Dedifferentiated amniotic fluid mesenchymal stem cell (primary cell): ENCODE data around the gene TTC8.
"Not testable (repeated sequence)": the region's sequence is repeated elsewhere in the genome, so short reads cannot be mapped to it uniquely, and the experiment has no call there.

ENCODE experiments used
- DNase-seq: peaks from one replicate; pipeline ENCODE4 v3.0.0-alpha.2; 2016; ENCODE audit errors: extremely low spot score

The TTC8 gene

GRCh38 chr14:88824314-88825077 is at the start of gene TTC8:
TSS of gene TTC8 (plus strand) at chr14:88824651. CDS start at chr14:88824708, 57 bp downstream.
- peak; percentile 85 for DNase-seq

GRCh38 chr14:88775532-88775931 is 48.9 kb upstream of the TTC8 start:
- no peak for DNase-seq

- no peak for DNase-seq
Measured at GRCh38 chr14:88785911-88786310, 38.5 kb upstream of the TTC8 start.

- no peak for DNase-seq
Measured at GRCh38 chr14:88786715-88787114, 37.7 kb upstream of the TTC8 start.

GRCh38 chr14:88789573-88789972 is 34.9 kb upstream of the TTC8 start:
- not testable (repeated sequence) for DNase-seq

- DNase-seq: no peak
Measured at GRCh38 chr14:88790501-88791251, 33.8 kb upstream of the TTC8 start.

- no peak for DNase-seq
Measured at GRCh38 chr14:88791252-88791621, 33.2 kb upstream of the TTC8 start.

- DNase-seq: no peak
Measured at GRCh38 chr14:88791629-88792472, 32.6 kb upstream of the TTC8 start.

GRCh38 chr14:88792473-88793258 is 31.8 kb upstream of the TTC8 start, which contains the start of gene EML5:
TSS of gene EML5 (minus strand) at chr14:88792953. CDS start at chr14:88792503, 450 bp downstream.
- DNase-seq: peak; percentile 51

GRCh38 chr14:88793259-88793625 is 31.2 kb upstream of the TTC8 start:
- no peak for DNase-seq

- no peak for DNase-seq
Measured at GRCh38 chr14:88798156-88798555, 26.3 kb upstream of the TTC8 start.

- no peak for DNase-seq
Measured at GRCh38 chr14:88799522-88799921, 24.9 kb upstream of the TTC8 start.

GRCh38 chr14:88802596-88802995 is 21.9 kb upstream of the TTC8 start:
- DNase-seq: no peak

- DNase-seq: no peak
Measured at GRCh38 chr14:88804035-88804434, 20.4 kb upstream of the TTC8 start.

GRCh38 chr14:88804477-88804876 is 20.0 kb upstream of the TTC8 start:
- no peak for DNase-seq

- no peak for DNase-seq
Measured at GRCh38 chr14:88808359-88808758, 16.1 kb upstream of the TTC8 start.

GRCh38 chr14:88815980-88816379 is 8.5 kb upstream of the TTC8 start:
- DNase-seq: peak; percentile 1

GRCh38 chr14:88818018-88818417 is 6.4 kb upstream of the TTC8 start:
- peak; percentile 7 for DNase-seq

GRCh38 chr14:88819674-88820073 is 4.8 kb upstream of the TTC8 start:
- peak; percentile 8 for DNase-seq

- no peak for DNase-seq
Measured at GRCh38 chr14:88821378-88821777, 3.1 kb upstream of the TTC8 start.

- no peak for DNase-seq
Measured at GRCh38 chr14:88821888-88822287, 2.6 kb upstream of the TTC8 start.

GRCh38 chr14:88823968-88824313 is 510 bp upstream of the TTC8 start:
- no peak for DNase-seq
